Measurements from ENCODE around the gene PARVA.

PARVA gene

DNA sequence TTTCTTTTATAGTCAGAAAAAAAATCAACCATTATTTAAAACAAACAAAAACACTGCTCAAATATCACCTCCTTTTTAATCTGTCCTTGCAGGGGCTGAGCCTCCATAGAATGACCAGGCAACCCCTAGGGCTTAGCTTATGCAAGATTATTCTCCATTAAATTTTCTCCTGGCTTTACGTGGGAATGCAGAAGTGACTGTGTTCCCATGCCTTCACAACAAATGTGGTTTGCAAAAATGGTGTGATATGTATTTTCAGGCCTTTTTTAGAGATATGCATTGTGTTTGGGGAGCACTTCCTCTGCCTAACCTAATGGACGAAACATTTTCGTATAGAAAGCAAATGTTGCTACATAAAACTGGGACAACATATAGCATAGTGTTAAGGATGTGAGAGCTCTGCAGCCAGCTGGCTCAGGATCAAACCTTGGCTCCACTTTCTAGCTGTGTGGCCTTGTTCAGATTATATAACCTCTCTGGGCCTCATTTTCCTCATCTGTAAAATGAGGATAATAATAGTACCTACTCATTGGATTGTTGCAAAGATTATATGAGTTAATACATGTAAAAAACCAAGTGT is 82.6 kb downstream of the PARVA start:
- no peak overlapping the region for H3K4me3 ChIP-seq (ENCODE audit: low read depth, low read length)
- TF ChIP-seq CTCF (IDR thresholded peaks at IDR 0.05; ENCODE audit: low read depth, low read length), result no peak
- no peak for DNase-seq (ENCODE audit: low read depth, low spot score)
- in situ Hi-C loops (cut with HindIII; ENCODE audit: low sequenced_read_pairs), result no loop called here

DNA sequence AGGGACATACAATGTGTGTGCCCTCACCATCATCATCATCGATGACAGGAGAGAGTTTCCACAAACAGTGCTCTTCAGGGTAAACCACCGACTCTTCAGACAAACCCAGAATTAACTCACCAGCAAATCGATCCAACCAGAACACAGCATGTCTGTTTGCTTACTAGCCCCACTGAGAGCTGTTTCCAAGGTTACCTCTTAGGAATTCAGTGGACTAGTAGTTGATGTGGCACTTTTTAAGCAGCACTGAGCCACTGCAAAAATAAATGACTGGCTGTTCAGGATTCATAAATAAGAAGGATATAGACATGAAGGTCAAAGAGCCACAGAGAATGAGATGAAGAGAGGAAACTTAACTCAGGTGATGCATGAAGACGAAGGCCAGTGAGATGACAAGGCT is 83.1 kb downstream of the PARVA start:
- in situ Hi-C loops (cut with HindIII; ENCODE audit: low sequenced_read_pairs), result no loop called here
- TF ChIP-seq CTCF (IDR thresholded peaks at IDR 0.05; ENCODE audit: low read depth, low read length), result no peak
- H3K4me3 ChIP-seq (ENCODE audit: low read depth, low read length), result no peak overlapping the region
- peak; percentile 49 for DNase-seq (ENCODE audit: low read depth, low spot score)

- in situ Hi-C loops (cut with HindIII; ENCODE audit: low sequenced_read_pairs), result no loop called here
- DNase-seq (ENCODE audit: low read depth, low spot score), result no peak
- no peak overlapping the region for H3K4me3 ChIP-seq (ENCODE audit: low read depth, low read length)
- TF ChIP-seq CTCF (IDR thresholded peaks at IDR 0.05; ENCODE audit: low read depth, low read length), result no peak
These were observed 84.1 kb downstream of the PARVA start for GRCh38 chr11:12461516-12461915.

- no peak for TF ChIP-seq CTCF (IDR thresholded peaks at IDR 0.05; ENCODE audit: low read depth, low read length)
- H3K4me3 ChIP-seq (ENCODE audit: low read depth, low read length), result no peak overlapping the region
- in situ Hi-C loops (cut with HindIII; ENCODE audit: low sequenced_read_pairs), result no loop called here
- no peak for DNase-seq (ENCODE audit: low read depth, low spot score)
These were observed 86.9 kb downstream of the PARVA start for GRCh38 chr11:12464303-12464702.

- no peak for TF ChIP-seq CTCF (IDR thresholded peaks at IDR 0.05; ENCODE audit: low read depth, low read length)
- no peak overlapping the region for H3K4me3 ChIP-seq (ENCODE audit: low read depth, low read length)
- in situ Hi-C loops (cut with HindIII; ENCODE audit: low sequenced_read_pairs), result no loop called here
- DNase-seq (ENCODE audit: low read depth, low spot score), result no peak
These were observed 88.0 kb downstream of the PARVA start for GRCh38 chr11:12465332-12465731.

GRCh38 chr11:12467610-12468009 is 90.2 kb downstream of the PARVA start:
- in situ Hi-C loops (cut with HindIII; ENCODE audit: low sequenced_read_pairs), result no loop called here
- no peak overlapping the region for H3K4me3 ChIP-seq (ENCODE audit: low read depth, low read length)
- no peak for DNase-seq (ENCODE audit: low read depth, low spot score)
- no peak for TF ChIP-seq CTCF (IDR thresholded peaks at IDR 0.05; ENCODE audit: low read depth, low read length)

- TF ChIP-seq CTCF (IDR thresholded peaks at IDR 0.05; ENCODE audit: low read depth, low read length), result no peak
- in situ Hi-C loops (cut with HindIII; ENCODE audit: low sequenced_read_pairs), result no loop called here
- no peak for DNase-seq (ENCODE audit: low read depth, low spot score)
- no peak overlapping the region for H3K4me3 ChIP-seq (ENCODE audit: low read depth, low read length)
These were observed 92.1 kb downstream of the PARVA start for GRCh38 chr11:12469451-12469850.
